Right lobe of liver (tissue), 6 donors: ENCODE results near the gene TSHZ3. TPM values are rescaled to one million over a fixed set of nuclear protein-coding genes. Genes with fewer than 3 reads are reported as not detected.

Experiments
- ATAC-seq, 4 donors: fragments of 200-7000 bp; cut with Tn5 transposase; one replicate each; pipeline ENCODE4 v1.9.1; 2020; ENCODE audit warnings: mild to moderate bottlenecking in 4 of 4, moderate library complexity in 4 of 4
- DNase-seq, 3 donors: peaks; one replicate each; pipeline ENCODE4 v3.0.0-alpha.2; 2020
- H3K27ac ChIP-seq, 3 donors: fragments of 200-600 bp; one replicate each; pipeline ENCODE4 v1.8.0; 2022
- H3K27me3 ChIP-seq, 2 donors: fragments of 200-600 bp; one replicate each; pipeline ENCODE4 v1.8.0; 2022
- H3K36me3 ChIP-seq, 4 donors: fragments of 200-600 bp; sonication (generic) in 1 of 4; one replicate each; pipeline versions ENCODE4 v1.5.1 to v1.8.0; 2017 to 2022; ENCODE audit warnings: control low read depth in 1 of 4
- H3K4me1 ChIP-seq, 4 donors: fragments of 200-600 bp; sonication (generic) in 1 of 4; one replicate each; pipeline versions ENCODE4 v1.5.1 to v1.8.0; 2017 to 2022; ENCODE audit warnings: control low read depth in 1 of 4
- H3K4me3 ChIP-seq, 3 donors: fragments of 200-600 bp; one replicate each; pipeline ENCODE4 v1.8.0; 2022
- H3K9me3 ChIP-seq, 4 donors: fragments of 200-600 bp; sonication (generic) in 1 of 4; one replicate each; pipeline versions ENCODE4 v1.5.1 to v1.8.0; 2017 to 2022; ENCODE audit warnings: control low read depth in 1 of 4
- CTCF ChIP-seq, 4 donors: fragments of 200-600 bp in 3 of 4; fragments of 450-650 bp in 1 of 4; IDR thresholded peaks; one replicate each; pipeline versions ENCODE4 v1.5.1 to v1.8.0; 2016 to 2022; ENCODE audit warnings: antibody characterized with exemption in 4 of 4, mild to moderate bottlenecking in 2 of 4
- POLR2A ChIP-seq: fragments of 450-650 bp; IDR thresholded peaks from one replicate; pipeline ENCODE4 v1.6.1; 2017; ENCODE audit warnings: antibody characterized with exemption, mild to moderate bottlenecking
- WGBS: methylation state at CpG from one replicate; pipeline ENCODE4 v1.1.6; 2018; ENCODE audit warnings: low coverage, low lambda C conversion rate; ENCODE audit not compliant: insufficient coverage; ENCODE audit errors: missing lambda C conversion rate; 5-methylcytosine and 5-hydroxymethylcytosine counted together
- intact Hi-C, 2 donors: fragments of 100-400 bp; cut with DNase I; formaldehyde crosslinking; loops; one replicate each; pipeline versions ENCODE4 v1.11.2 to v1.14.1; 2022
- total RNA-seq, 6 experiments: library from RNA; depleted of rRNA in 2 of 6; stranded (reverse); fragments of >200 nt in 2 of 6; fragmentation: NEBNext Ultra II Directional in 3 of 6; extraction: Animal tissue kit (Norgen Biotek cat#: 25700) in 3 of 6; gene quantifications; one replicate each; pipeline versions ENCODE4 v1.1.0 to v1.2.4, GENCODE V29; 2016 to 2023
- donor health status: DM: no; HTN: yes; CAD: no.
- donor health status: DM: no; HTN: no; CAD: no.
- donor health status: DM: no; HTN: no; CAD: no.
- donor health status: DM: no; HTN: yes; CAD: no.
- donor health status: DM: no; HTN: yes; CAD: no.

Gene TSHZ3
- total RNA-seq, 6 experiments from 2014 or later = 1.2 to 1.6 (median 1.3) TPM

GRCh38 chr19:31256593-31256960 is 92.7 kb downstream of the TSHZ3 start:
- TF ChIP-seq POLR2A (no peak), CTCF (IDR thresholded peaks at IDR 0.05) (no peak)
- H3K9me3 ChIP-seq = no peaks in the 10 kb centered on the region
- intact Hi-C loops = no loop called here

GRCh38 chr19:31255831-31256592 is 93.2 kb downstream of the TSHZ3 start:
- H3K36me3 ChIP-seq = no peaks in the 10 kb centered on the region
- no peak overlapping the region for H3K27ac ChIP-seq
- TF ChIP-seq CTCF (IDR thresholded peaks at IDR 0.05) (no peak), POLR2A (no peak)
- 67% methylated on average over 1 of the region's 11 CpGs for WGBS
- H3K4me3 ChIP-seq = no peak overlapping the region
- no peaks in the 10 kb centered on the region for H3K4me1 ChIP-seq
- intact Hi-C loops = no loop called here
- ATAC-seq (no peak), DNase-seq (peak in 1 of 3 donors; percentile 23)
- H3K27me3 ChIP-seq = no peaks in the 10 kb centered on the region
- no peaks in the 10 kb centered on the region for H3K9me3 ChIP-seq

More at GRCh38 chr19:31256593-31256960, 92.7 kb downstream of the TSHZ3 start:
- H3K36me3 ChIP-seq = no peaks in the 10 kb centered on the region
- no peak overlapping the region for H3K27ac ChIP-seq
- no peaks in the 10 kb centered on the region for H3K4me1 ChIP-seq
- ATAC-seq = peak in 1 of 4 donors; percentile 55
- peak in 1 of 3 donors; percentile 37 for DNase-seq
- no peaks in the 10 kb centered on the region for H3K27me3 ChIP-seq
- WGBS = 71% methylated on average over 4 of the region's 8 CpGs
- H3K4me3 ChIP-seq = no peak overlapping the region

GRCh38 chr19:31255174-31255799 is 93.9 kb downstream of the TSHZ3 start:
- H3K4me1 ChIP-seq = no peaks in the 10 kb centered on the region
- DNase-seq (peak in 1 of 3 donors; percentile 22), ATAC-seq (no peak)
- H3K9me3 ChIP-seq = no peaks in the 10 kb centered on the region
- H3K36me3 ChIP-seq = no peaks in the 10 kb centered on the region
- intact Hi-C loops = no loop called here
- no peak overlapping the region for H3K4me3 ChIP-seq
- no peaks in the 10 kb centered on the region for H3K27me3 ChIP-seq
- no peak for TF ChIP-seq POLR2A
- no peak for TF ChIP-seq CTCF (IDR thresholded peaks at IDR 0.05)
- H3K27ac ChIP-seq = no peak overlapping the region
- WGBS = 60% methylated on average over 5 of the region's 13 CpGs

- 90% methylated on average over 2 of the region's 4 CpGs for WGBS
- Histone ChIP-seq H3K4me3 (no peak overlapping the region), H3K9me3 (no peaks in the 10 kb centered on the region), H3K36me3 (no peaks in the 10 kb centered on the region), H3K27me3 (no peaks in the 10 kb centered on the region), H3K4me1 (no peaks in the 10 kb centered on the region), H3K27ac (no peak overlapping the region)
- peak in 1 of 3 donors; percentile 11 for DNase-seq
- ATAC-seq = no peak
- intact Hi-C loops = no loop called here
- no peak for TF ChIP-seq CTCF (IDR thresholded peaks at IDR 0.05)
Measured at GRCh38 chr19:31254611-31255010, 94.6 kb downstream of the TSHZ3 start.
